Adipocyte (in vitro differentiated cells): Measurements from ENCODE around the gene CMIP.

Experiments
- DNase-seq: peaks from one replicate; pipeline ENCODE4 v3.0.0-alpha.2; 2015; ENCODE audit warnings: low read depth
- H3K27me3 ChIP-seq: replicated peaks from 2 replicates; pipeline ENCODE4 v1.7.0; 2013; ENCODE audit warnings: mild to moderate bottlenecking, low read length, moderate library complexity; ENCODE audit not compliant: control insufficient read depth, insufficient read depth
- H3K36me3 ChIP-seq: 2 replicates; pipeline ENCODE4 v1.7.0; 2013; ENCODE audit warnings: low read length, mild to moderate bottlenecking, moderate library complexity; ENCODE audit not compliant: control insufficient read depth, insufficient read depth, severe bottlenecking
- H3K4me1 ChIP-seq: 2 replicates; pipeline ENCODE4 v1.7.0; 2013; ENCODE audit warnings: mild to moderate bottlenecking, low read length, moderate library complexity; ENCODE audit not compliant: control insufficient read depth, insufficient read depth
- H3K4me3 ChIP-seq: 2 replicates; pipeline ENCODE4 v1.7.0; 2013; ENCODE audit warnings: mild to moderate bottlenecking, low read length, moderate library complexity
- H3K9ac ChIP-seq: 2 replicates; pipeline ENCODE4 v1.7.0; 2013; ENCODE audit warnings: mild to moderate bottlenecking, low read length, moderate library complexity
- H3K9me3 ChIP-seq: 2 replicates; pipeline ENCODE4 v1.7.0; 2013; ENCODE audit warnings: mild to moderate bottlenecking, low read length, moderate library complexity; ENCODE audit not compliant: control insufficient read depth

Gene CMIP

DNA sequence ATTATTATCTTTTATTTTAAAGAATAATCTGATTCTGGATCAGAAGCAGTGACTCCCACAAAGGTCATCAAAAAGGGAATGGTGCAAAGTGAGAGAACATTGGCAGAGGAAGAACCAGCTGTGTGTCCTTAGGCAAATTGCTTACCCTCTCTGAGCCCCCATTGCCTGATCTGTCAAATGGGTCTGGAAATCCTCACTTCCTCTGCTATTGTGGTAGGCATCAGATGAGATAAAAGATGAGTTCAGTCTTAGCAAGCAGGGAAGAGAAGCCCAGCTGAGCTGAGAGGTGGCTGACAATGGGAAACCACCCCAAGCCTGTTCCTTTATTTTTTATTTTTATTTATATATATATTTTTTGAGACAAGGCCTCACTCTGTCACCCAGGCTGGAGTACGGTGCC lies 310.2 kb downstream of the CMIP start:
- Histone ChIP-seq H3K9me3 (peaks cover 3% of the 10 kb centered on the region), H3K27me3 (no peaks in the 10 kb centered on the region), H3K4me3 (no peak overlapping the region), H3K36me3 (no peaks in the 10 kb centered on the region), H3K9ac (no peak overlapping the region), H3K4me1 (no peaks in the 10 kb centered on the region)
- DNase-seq: no peak

DNA sequence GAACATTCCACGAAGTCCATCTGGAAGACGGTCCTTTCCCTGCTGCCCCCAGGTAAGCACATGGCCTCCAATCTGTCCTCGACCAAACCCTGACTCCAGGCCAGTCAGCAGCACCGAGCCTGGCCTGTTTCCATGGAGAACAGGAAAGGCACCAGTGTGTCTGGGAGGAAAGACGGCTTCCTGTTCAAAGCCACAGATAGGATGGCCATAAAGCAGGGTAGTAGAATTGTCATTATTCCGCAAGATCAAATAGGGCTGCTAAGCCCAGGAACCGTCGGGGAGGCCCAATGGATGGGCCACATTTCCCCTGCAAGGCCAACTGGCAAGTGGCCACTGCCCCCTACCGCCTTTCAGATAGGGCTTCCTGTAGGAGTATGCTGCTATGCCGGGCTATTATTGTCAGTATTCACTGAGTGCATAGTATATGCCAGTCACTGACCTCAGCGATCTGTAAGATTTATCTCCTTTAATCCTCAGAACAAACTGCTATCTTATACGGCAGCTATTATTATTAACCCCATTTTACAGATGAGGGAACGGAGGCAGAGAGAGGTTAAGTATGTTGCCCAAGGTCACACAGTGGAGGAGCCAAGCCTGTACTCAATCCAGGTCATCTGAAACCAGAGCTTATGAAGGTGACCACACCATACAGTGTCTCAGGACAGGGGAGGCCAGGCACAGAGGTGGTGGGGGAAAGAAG lies 311.5 kb downstream of the CMIP start:
- no peak overlapping the region for H3K4me3 ChIP-seq
- peaks cover 3% of the 10 kb centered on the region for H3K9me3 ChIP-seq
- DNase-seq: no peak
- no peak overlapping the region for H3K9ac ChIP-seq
- no peaks in the 10 kb centered on the region for H3K27me3 ChIP-seq
- H3K4me1 ChIP-seq: no peaks in the 10 kb centered on the region
- H3K36me3 ChIP-seq: no peaks in the 10 kb centered on the region

DNA sequence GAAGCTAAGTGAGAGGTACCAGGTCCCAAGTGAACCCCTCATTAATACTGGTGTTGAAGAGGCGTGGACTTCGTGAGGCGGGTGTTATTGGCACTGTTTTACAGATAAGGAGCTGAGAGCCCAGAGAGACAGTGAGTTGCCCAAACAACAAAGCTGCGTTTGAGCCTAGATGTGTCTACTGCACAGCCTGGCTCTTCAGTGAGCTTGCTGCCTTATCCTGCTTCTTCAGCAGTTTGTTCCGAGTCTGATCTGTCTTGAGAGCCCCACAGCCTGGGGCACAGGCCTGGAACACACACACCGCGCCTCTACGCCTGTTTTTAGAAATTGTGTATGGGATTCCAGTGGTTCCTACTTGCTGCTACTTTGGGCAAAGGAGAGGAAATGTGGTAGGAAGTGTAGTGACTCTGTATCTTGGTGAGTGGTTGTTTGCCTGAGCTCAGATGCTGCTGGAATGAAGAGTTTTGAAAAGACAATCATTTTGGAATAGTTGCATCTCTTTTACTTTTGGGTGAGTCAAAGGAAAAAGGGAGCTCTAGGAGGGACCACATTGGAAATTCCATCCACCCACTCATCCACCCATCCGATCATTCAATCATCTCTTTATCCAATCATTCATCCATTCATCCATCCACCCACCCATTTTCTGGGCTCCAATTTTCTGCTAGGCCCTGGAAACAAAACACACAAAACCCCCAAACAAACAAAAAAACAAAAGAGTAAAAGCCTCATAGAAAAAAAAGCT lies 312.2 kb downstream of the CMIP start:
- Histone ChIP-seq H3K36me3 (no peaks in the 10 kb centered on the region), H3K4me3 (no peak overlapping the region), H3K9me3 (peaks cover 3% of the 10 kb centered on the region), H3K4me1 (no peaks in the 10 kb centered on the region), H3K9ac (no peak overlapping the region), H3K27me3 (no peaks in the 10 kb centered on the region)
- DNase-seq: no peak

DNA sequence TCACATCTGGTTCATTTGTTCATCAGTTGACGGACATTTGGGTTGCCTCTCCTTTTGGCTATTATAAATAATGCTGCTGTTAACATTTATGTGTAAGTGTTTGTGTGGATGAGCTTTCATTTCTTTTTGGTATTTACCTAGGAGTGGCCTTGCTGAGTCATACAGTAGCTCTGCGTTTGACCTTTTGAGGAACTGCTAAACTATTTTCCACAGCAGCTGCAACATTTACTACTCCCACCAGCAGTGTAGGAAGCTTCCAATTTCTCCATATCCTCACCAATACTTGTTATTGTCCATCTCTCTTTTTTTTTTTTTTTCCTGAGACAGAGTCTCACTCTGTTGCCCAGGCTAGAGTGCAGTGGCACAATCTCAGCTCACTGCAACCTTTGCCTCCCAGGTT lies 313.8 kb downstream of the CMIP start:
- DNase-seq: no peak
- peaks cover 3% of the 10 kb centered on the region for H3K9me3 ChIP-seq
- H3K36me3 ChIP-seq: no peaks in the 10 kb centered on the region
- no peaks in the 10 kb centered on the region for H3K27me3 ChIP-seq
- no peaks in the 10 kb centered on the region for H3K4me1 ChIP-seq
- H3K4me3 ChIP-seq: no peak overlapping the region
- no peak overlapping the region for H3K9ac ChIP-seq
